Measurements from ENCODE around the gene SCCPDH. TPM values are rescaled to one million over a fixed set of nuclear protein-coding genes. Genes with fewer than 3 reads are reported as not detected.
A peak's percentile ranks its signal among the peaks of the same experiment; 100 is the strongest.
"Not testable (repeated sequence)": the region's sequence is repeated elsewhere in the genome, so short reads cannot be mapped to it uniquely, and the experiment has no call there.

SCCPDH gene, protein sequence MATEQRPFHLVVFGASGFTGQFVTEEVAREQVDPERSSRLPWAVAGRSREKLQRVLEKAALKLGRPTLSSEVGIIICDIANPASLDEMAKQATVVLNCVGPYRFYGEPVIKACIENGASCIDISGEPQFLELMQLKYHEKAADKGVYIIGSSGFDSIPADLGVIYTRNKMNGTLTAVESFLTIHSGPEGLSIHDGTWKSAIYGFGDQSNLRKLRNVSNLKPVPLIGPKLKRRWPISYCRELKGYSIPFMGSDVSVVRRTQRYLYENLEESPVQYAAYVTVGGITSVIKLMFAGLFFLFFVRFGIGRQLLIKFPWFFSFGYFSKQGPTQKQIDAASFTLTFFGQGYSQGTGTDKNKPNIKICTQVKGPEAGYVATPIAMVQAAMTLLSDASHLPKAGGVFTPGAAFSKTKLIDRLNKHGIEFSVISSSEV
- polyA plus RNA-seq (ENCODE audit: insufficient read length in 12 of 12): 10 to 100 TPM in 11 of 12 donors, not detected in 1; 26.6 to 44.8 (median 38.1) TPM
- long read RNA-seq, donor 1, transcript SCCPDH-201 (12 exons, 2,503 nt): major isoform, 39 of 62 reads
- long read RNA-seq, donor 1, partial matches to known transcripts: 23 of 62 reads
- long read RNA-seq, donor 1, other reads (novel, unspliced or antisense): 0 of 62 reads
- long read RNA-seq, donor 2, transcript SCCPDH-201 (12 exons, 2,503 nt): major isoform, 51 of 68 reads
- long read RNA-seq, donor 2, partial matches to known transcripts: 17 of 68 reads
- long read RNA-seq, donor 2, other reads (novel, unspliced or antisense): 0 of 68 reads
- long read RNA-seq, donor 3, transcript SCCPDH-201 (12 exons, 2,503 nt): major isoform, 14 of 24 reads
- long read RNA-seq, donor 3, partial matches to known transcripts: 10 of 24 reads
- long read RNA-seq, donor 3, other reads (novel, unspliced or antisense): 0 of 24 reads
- long read RNA-seq, donor 4, transcript SCCPDH-201 (12 exons, 2,503 nt): major isoform, 9 of 9 reads
- long read RNA-seq, donor 4, partial matches to known transcripts: 0 of 9 reads
- long read RNA-seq, donor 4, other reads (novel, unspliced or antisense): 0 of 9 reads
- long read RNA-seq, donor 5, transcript SCCPDH-201 (12 exons, 2,503 nt): major isoform, 33 of 44 reads
- long read RNA-seq, donor 5, partial matches to known transcripts: 11 of 44 reads
- long read RNA-seq, donor 5, other reads (novel, unspliced or antisense): 0 of 44 reads
- long read RNA-seq, donor 6, transcript SCCPDH-201 (12 exons, 2,503 nt): major isoform, 25 of 36 reads
- long read RNA-seq, donor 6, partial matches to known transcripts: 11 of 36 reads
- long read RNA-seq, donor 6, other reads (novel, unspliced or antisense): 0 of 36 reads
- long read RNA-seq, donor 7, transcript SCCPDH-201 (12 exons, 2,503 nt): major isoform, 17 of 23 reads
- long read RNA-seq, donor 7, partial matches to known transcripts: 6 of 23 reads
- long read RNA-seq, donor 7, other reads (novel, unspliced or antisense): 0 of 23 reads
- long read RNA-seq, donor 8, transcript SCCPDH-201 (12 exons, 2,503 nt): major isoform, 48 of 65 reads
- long read RNA-seq, donor 8, partial matches to known transcripts: 17 of 65 reads
- long read RNA-seq, donor 8, other reads (novel, unspliced or antisense): 0 of 65 reads
- long read RNA-seq, donor 9, transcript SCCPDH-201 (12 exons, 2,503 nt): major isoform, 18 of 26 reads
- long read RNA-seq, donor 9, partial matches to known transcripts: 8 of 26 reads
- long read RNA-seq, donor 9, other reads (novel, unspliced or antisense): 0 of 26 reads
- long read RNA-seq, donor 10, transcript SCCPDH-201 (12 exons, 2,503 nt): major isoform, 28 of 34 reads
- long read RNA-seq, donor 10, partial matches to known transcripts: 6 of 34 reads
- long read RNA-seq, donor 10, other reads (novel, unspliced or antisense): 0 of 34 reads
- long read RNA-seq, donor 11, transcript SCCPDH-201 (12 exons, 2,503 nt): major isoform, 18 of 23 reads
- long read RNA-seq, donor 11, partial matches to known transcripts: 5 of 23 reads
- long read RNA-seq, donor 11, other reads (novel, unspliced or antisense): 0 of 23 reads

- DNase-seq: peak; percentile 76
Observed at GRCh38 chr1:246724016-246724730, at the start of gene SCCPDH. TSS of gene SCCPDH (plus strand) at chr1:246724409. CDS start at chr1:246724423, 14 bp downstream.

DNA sequence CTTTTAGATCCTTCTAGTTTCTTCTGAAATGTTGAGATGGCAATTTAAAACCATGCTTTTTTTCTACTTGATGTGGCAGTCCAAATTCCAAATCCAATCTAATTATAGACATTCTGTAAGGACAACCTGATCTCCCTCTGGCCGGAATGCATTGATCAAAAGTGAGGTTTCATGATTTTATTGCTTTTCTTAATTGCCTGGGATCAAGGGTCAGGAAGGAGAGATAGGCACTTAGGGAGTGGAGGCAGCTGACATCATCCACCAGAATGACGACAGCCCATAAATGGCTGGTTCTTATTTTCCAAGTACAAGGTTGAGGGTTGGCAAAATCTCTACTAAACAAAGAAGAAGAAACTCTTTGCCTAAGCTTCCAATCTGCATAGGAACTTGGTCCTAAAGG is 46.4 kb upstream of the SCCPDH start:
- no peak for DNase-seq

GRCh38 chr1:246678816-246679793 is 45.1 kb upstream of the SCCPDH start:
- DNase-seq: no peak

DNA sequence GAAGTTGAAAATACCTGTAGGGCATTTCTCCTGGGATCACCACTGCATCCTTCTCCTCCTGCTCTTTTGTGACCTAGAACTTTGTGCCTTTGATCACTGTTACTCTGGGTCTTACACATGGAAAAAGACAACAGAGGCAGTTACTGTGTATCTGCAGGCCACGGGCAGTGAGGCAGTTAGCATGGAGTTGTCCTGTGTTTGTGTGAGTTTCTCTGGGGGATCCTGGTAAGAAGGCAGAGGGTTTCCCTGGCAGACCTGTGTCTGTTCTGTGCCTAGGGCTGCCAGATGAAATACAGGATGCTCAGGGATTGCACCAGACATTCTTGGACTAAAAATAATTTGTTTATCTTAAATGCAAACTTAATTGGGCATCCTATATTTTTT is 44.4 kb upstream of the SCCPDH start:
- DNase-seq: no peak

DNA sequence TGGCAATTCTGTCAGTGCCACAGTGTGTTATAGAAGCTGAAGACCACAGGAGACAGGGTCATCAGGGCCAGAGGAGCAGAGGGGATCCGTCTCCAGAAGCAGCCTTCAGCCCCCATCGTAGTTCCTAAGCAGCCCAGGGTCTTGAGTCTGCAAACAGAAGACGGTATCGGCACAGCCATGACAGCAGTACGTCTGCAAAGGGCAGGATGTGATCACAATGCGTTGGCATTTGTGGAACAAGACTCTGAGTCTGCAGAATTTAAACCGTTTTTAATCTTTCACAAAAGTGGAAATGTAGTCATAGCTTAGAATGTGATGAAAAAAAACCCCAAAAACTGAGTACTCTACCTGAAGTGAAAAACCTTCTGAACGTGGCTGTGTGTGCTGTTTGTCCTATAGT is 44.0 kb upstream of the SCCPDH start:
- no peak for DNase-seq

DNA sequence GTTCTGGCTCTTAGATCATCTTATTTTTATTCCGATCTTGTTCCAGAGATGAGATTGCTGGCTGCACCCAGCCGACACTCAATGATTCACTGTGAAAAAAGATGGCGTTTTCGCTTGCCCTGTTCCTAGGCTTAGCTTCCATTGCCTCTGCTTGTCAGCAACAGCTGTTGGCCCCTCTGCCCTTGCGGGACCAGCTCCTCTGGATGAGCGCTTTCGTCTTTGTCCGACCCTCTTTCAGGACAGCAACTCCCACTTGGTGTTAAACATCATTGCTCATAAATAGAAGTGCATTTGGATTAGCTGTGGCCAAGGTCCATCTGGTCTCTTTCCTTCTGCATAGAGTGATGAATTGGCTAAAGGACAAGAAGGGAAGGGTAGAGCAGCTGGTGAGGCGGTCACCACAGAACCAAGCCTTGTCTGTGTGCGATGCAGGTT is 43.5 kb upstream of the SCCPDH start:
- no peak for DNase-seq

DNA sequence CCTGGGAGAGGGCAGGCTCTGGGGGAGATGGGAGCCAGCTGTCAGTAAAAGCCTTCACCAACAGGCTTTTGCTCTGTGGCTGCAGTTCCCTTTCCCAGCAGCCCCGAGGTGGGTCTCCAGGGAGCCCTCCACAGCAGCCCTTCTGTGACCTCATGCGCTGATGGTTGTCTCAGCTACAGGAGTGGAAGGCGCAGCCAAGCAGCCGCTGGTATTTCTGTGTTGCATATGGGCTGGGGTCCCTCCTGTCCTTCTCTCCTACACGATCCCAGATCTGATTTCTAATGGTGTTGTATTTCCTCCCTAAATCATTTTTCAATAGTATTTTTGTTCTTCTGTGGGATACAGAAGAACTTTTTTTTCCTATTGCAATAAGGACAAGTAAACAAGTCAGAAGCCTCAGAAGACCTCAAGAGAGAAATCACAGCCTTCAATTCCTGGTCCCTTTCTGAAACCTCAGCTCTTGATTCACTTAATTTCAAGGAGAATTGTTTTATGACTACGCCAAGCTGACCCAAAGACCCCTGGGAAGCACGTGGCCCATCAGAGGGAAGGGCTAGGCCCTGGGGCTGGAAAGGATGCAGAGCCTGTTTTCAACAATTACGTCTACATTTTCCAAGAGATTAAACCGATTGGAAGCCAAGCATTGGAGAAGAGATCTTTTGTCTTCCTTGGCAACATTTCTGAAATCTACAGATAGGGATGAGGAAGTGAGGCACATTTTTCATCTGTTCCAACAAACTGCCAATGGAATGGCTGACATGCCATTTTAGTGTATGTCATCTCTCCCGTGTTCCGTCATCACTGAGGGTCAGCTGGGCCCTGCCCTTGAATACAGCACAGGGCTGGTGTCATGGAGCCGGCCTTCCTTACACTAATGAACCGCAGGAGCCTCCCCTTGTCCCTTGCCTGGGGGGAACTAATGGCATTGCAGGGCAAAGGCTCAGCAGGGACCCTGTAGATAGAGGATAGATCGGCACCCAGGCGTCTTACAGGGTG is 42.0 kb upstream of the SCCPDH start:
- no peak for DNase-seq

- no peak for DNase-seq
Observed at GRCh38 chr1:246683521-246683920, 40.7 kb upstream of the SCCPDH start.

- DNase-seq: no peak
Observed at GRCh38 chr1:246687002-246687401, 37.2 kb upstream of the SCCPDH start.

DNA sequence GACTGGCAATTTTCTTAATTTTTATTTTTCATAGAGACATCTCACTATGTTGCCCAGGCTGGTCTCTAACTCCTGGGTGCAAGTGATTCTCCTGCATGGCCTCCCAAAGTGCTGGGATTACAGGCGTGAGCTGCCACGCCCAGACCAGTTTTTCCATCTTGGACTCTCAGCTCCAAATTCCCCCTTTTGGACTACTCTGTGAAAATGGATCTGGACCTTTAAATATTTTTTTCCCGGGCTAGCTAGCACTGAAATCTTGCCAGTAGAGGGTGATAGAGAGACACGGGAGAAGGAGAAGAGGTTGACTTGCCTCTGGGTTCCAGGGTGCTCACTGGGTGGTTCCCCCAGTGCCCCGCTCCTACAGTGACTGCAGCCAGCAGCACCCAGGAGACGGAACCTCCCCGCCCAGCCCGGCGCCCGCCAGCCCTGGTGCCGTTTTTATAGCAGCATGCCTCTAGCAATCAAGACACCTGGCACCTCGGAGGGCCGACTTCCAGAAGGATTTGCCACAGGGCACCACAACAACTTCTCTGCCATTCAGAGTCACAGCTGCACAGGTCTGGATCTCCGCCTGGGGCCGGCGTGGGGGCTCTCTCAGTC is 34.7 kb upstream of the SCCPDH start:
- DNase-seq: peak; percentile 60

DNA sequence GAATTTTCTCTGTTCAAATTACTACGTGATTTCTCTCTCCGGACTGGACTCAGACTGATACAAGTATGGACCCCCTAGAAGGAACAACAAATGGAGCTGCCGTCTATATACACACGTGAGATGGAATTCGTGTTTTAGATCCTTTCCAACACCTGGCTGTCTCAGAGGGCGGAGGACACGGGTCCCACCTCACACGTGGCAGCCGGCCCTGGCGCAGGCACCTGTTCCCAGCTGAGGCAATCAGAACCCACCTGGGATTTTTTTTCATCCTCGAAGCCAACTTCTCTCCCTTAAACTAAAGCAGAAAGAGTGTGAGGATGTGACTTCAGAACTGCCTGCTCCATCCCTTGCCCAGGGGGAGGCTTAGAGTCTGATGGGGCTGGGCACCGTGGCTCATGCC is 34.1 kb upstream of the SCCPDH start:
- no peak for DNase-seq

DNA sequence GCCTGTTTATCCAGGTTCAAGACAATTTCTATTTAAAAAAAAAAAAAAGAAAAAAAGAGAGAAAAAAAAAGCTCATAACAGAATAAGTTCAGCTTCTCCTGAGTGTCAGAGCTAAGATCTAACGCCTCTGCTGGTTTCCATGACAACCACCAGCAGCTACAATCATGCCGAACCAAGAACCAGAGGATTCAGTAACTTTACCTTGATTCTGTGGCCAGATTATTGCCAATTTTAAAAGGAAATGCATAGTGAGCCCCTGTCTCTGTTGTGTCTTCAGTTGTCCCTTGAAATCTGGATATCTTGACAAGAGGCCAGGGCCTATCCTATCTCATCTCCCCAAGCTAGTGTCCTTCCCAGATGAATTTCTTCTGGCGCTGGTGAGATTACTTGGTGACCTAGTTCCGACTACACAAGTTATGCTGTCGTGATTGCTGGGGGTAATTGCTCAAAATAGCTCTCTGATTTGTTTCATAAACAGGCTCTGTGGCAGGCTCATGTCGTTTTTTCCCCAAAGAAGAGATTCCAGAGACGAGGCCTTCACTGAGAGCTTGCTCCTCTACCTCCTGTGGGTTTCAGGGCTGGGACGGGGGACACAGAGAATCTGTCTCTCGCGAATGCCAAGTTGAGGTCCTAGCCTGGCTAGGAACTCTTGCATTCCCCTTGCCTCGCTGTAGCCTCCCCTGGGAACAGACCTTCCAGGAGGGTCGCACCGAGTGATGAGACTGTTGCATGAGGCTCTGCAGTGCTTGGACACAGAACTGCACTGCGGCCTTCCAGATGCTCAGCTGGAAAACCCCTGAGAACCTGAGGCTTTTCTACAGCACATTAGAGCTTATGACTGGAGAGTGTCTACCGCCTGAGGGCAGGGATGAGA is 32.4 kb upstream of the SCCPDH start:
- no peak for DNase-seq

GRCh38 chr1:246694213-246694895 is 29.9 kb upstream of the SCCPDH start:
- DNase-seq: not testable (repeated sequence)

- DNase-seq: no peak
Observed at GRCh38 chr1:246695136-246695535, 29.1 kb upstream of the SCCPDH start.

DNA sequence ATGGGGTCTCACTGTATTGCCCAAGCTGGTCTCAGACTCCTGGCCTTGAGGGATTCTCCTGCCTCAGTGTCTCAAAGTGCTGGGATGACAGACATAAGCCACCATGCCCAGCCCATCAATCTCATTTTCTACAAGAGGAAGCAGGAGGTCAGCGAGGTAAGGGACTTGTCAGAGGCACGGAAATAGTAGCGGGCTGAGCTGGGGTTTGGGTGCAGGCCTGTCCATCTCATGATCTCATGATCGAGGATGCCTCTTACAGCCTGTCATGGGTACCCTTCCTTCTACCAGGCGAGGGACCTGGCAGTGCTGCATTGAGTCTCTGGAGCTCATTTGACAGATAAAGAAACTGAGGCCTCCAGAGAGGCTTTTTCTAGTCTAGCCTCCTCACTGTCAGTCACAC is 28.5 kb upstream of the SCCPDH start:
- no peak for DNase-seq

Measured in muscle of arm (tissue), 14 donors.